ENCODE results near the gene TBC1D5.
A peak's percentile ranks its signal among the peaks of the same experiment; 100 is the strongest.
"Not testable (repeated sequence)": the region's sequence is repeated elsewhere in the genome, so short reads cannot be mapped to it uniquely, and the experiment has no call there.

Gene TBC1D5

DNA sequence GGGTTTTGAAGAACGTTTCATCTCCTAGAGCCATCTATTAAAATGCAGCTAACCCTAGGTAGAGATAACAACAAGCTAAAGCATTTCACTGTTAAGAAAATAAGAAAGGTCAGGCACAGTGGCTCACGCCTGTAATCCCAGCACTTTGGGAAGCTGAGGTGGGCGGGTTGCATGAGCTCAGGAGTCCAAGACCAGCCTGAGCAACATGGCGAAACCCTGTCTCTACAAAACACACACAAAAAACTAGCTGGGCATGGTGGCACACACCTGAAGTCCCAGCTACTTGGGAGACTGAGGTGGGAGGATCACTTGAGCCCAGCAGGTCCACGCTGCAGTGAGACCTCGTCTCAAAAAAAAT, 5.4 kb upstream of the TBC1D5 start:
- DNase-seq (ENCODE audit: low spot score) = no peak

GRCh38 chr3:17747174-17747889, 4.9 kb upstream of the TBC1D5 start:
- DNase-seq (ENCODE audit: low spot score) = peak; percentile 21

GRCh38 chr3:17745894-17746293, 3.5 kb upstream of the TBC1D5 start:
- no peak for DNase-seq (ENCODE audit: low spot score)

GRCh38 chr3:17745301-17745700, 2.9 kb upstream of the TBC1D5 start:
- DNase-seq (ENCODE audit: low spot score) = no peak

DNA sequence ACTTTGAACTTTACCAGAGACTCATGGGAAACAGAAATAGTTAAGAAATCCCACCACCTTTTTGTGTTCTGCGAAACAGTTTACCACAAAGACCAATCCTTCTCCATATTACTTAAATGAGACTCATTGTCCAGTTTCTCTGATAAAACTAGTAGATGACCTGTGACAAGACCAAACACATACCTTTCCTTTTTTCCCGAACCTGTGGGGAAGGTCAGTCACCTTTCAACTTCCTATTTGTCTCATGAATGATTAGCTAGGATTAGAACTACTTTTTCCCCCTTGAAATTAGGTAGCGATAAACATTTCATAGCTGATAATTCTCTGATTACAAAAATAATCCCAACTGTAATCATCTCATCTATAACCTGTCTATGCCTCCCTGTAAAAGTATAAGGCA, 2.3 kb upstream of the TBC1D5 start:
- DNase-seq (ENCODE audit: low spot score) = no peak

DNA sequence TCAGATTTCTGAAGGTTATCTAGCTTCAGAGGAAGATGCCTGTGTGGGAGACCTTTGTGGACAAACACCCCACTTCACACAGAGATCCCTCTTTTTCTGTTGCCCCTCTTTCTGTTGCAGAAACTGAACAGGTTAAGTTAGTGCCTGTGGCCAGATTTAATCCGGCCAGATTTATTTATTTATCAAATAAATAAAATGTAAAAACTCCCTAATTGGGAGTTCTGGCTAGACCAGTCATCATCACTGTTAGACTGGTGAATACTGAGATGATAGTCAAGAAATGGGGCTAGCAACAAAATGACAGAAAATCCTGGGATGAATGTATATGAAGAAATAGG, 1.2 kb upstream of the TBC1D5 start:
- DNase-seq (ENCODE audit: low spot score) = no peak

DNA sequence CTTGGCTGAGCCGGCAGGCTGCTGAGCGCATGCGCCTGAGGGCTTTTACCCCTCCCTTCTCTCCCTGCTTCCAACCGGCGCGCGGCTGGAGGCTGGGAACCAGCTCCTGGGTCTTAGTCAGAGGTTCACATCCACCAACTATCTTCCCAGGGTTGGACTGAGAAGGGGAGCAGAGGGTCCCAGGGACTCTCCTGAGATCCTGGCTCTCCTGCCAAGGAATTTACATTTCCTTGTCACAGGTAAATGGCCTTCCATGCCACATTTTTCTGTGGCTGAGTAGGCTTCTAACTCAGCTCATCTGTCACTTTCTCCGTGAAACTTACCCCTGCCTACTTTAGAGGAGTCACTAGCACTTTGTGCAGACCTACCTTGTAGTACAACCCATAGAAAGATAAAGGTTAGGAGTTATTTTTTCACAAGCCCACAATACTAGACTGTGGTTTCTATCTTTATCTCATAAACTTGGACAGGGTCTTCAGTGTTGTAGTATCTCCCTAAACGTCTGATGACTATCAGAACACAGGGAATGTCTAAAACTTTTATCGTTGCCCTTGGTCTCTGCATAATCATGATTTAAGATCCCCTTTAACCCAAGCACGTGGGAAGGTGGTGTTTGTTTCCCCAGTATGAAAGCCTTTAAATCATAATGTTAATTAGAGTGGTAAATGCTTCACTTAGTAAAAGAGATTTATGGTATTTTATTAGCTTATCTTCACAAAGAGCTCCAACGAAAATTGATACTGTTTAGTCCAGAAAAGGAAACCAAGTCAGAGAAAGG, 638 bp upstream of the TBC1D5 start:
- no peak for DNase-seq (ENCODE audit: low spot score)

GRCh38 chr3:17741621-17742101, 770 bp downstream of the TBC1D5 start:
- no peak for DNase-seq (ENCODE audit: low spot score)

GRCh38 chr3:17740721-17741141, 1.7 kb downstream of the TBC1D5 start:
- DNase-seq (ENCODE audit: low spot score) = no peak

- no peak for DNase-seq (ENCODE audit: low spot score)
These were observed 3.5 kb downstream of the TBC1D5 start for GRCh38 chr3:17738921-17739320.

DNA sequence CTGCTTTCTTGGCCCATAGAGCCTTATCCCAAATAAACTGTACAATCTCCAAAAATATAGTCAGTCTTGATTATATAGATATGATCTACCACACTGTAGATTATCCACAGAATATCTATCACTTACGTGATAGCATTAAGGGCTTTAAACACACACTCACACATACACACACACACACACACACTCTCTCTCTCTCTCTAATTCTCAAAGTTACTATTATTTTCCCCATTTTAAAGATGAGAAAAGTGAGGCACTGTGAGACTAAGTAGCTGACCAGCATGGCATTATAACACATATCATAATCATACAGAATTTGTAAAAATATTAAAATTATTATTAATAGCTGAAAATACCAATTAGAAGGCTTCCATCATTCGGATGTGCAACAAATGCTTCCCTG, 4.2 kb downstream of the TBC1D5 start:
- no peak for DNase-seq (ENCODE audit: low spot score)

DNA sequence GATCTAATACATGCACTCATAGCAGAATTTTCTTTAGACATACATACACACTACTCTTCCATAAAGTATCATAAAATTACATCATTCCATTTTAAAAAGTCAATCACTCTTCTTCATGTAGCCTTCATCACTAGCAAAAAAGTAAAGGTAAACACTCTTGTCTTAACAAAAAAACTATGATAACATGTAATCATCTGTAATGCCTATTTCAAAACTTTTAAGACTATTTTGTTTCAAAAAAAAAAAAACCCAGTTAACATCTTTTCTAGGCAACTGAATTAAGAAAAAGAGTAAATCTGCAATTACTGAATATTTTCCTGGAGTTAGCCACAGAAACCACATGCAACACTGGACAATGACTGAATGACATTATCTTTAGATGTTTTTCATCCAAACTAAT, 4.8 kb downstream of the TBC1D5 start:
- DNase-seq (ENCODE audit: low spot score) = no peak

- DNase-seq (ENCODE audit: low spot score) = not testable (repeated sequence)
These were observed 7.1 kb downstream of the TBC1D5 start for GRCh38 chr3:17735362-17735761.

DNA sequence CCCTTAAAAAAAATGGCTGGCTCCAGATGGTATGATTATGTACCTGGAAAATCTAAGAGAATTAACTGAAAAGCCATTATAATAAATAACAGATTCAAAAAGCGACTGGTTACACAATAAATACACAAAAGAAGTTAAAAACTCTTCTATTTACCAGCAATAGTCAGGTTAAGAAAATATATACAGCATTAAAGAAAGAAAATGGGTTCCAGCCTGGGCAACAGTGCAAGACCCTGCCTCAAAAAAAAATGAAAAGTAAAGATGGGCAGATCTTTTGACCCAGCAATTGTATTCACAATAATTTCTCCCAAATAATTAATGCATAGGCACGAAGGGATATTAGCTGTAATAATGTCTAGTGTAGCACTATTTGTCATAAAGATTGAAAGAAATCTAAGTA, 8.7 kb downstream of the TBC1D5 start:
- DNase-seq (ENCODE audit: low spot score) = no peak

DNA sequence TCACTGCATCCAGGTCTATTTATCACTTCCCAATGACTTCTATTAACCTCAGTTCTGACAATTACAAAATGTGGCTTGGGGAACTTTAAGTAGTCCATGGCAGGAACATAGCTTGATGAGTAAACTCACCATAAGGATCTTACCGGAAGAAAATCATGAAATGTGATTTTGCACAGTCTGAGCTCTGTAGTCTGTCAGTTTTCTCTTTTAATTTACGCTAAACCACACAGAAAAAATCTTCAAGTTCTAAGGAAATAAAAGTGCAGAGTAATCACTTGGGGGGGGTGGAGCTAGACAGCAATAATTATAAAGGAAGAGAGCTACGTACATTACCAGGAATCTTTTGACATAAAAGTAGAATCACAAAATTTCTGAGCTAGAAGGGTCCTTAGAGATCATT, 9.2 kb downstream of the TBC1D5 start:
- no peak for DNase-seq (ENCODE audit: low spot score)

- no peak for DNase-seq (ENCODE audit: low spot score)
These were observed 12.0 kb downstream of the TBC1D5 start for GRCh38 chr3:17730318-17730967.

DNA sequence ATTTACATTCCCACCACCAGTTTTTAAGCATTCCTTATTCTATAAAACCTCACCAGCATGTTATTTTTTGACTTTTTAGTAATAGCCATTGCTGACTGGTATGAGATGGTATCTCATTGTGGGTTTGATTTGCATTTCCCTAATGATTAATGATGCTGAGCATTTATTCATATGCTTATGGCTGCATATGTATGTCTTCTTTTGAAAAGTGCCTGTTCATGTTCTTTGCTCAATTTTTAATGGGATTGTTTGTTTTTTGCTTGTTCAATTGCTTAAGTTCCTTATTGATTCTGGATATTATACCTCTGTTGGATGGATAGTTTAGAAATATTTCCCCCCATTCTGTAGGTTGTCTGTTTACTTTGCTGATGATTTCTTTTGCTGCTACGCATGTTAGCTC, 16.1 kb downstream of the TBC1D5 start:
- no peak for DNase-seq (ENCODE audit: low spot score)

DNA sequence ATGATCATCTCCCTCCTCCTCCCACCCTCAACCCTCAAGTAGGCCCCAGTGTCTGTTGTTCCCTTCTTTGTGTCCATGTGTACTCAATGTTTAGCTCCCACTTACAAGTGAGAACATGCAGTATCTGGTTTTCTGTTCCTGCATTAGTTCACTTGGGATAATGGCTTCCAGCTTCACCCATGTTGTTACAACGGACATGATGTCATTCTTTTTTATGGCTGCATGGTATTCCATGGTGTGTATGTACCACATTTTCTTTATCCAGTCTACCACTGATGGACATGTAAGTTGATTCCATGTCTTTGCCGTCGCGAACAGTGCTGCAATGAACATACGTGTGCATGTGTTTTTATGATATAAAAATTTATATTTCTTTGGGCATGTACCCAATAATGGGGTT, 16.6 kb downstream of the TBC1D5 start:
- not testable (repeated sequence) for DNase-seq (ENCODE audit: low spot score)

DNA sequence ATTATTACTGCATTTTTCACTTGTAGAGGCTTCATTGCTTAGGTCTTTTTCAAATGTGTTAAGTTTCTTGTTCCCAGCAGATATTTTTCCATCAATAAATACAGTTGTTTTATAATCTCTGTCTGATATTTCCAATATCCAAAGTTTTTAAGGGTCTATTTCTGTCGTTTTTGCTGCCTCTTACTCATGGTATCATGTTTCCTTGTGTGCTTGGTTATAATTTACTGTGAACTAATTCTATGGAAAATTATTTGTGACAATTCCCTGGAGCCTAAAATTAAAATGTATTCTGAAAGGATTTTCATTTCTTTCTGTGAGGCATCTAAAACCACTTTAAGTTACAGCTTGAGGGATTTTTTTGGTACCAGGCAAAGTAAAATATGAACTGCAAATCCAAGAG, 17.5 kb downstream of the TBC1D5 start:
- DNase-seq (ENCODE audit: low spot score) = no peak

- no peak for DNase-seq (ENCODE audit: low spot score)
These were observed 18.3 kb downstream of the TBC1D5 start for GRCh38 chr3:17724122-17724521.

GRCh38 chr3:17717411-17717810, 25.0 kb downstream of the TBC1D5 start:
- no peak for DNase-seq (ENCODE audit: low spot score)

GRCh38 chr3:17714473-17714872, 28.0 kb downstream of the TBC1D5 start:
- no peak for DNase-seq (ENCODE audit: low spot score)

GRCh38 chr3:17709236-17709810, 33.1 kb downstream of the TBC1D5 start:
- no peak for DNase-seq (ENCODE audit: low spot score)
